K562 (cell line): ENCODE data around the gene ARID3B. TPM values are rescaled to one million over a fixed set of nuclear protein-coding genes. Genes with fewer than 3 reads are reported as not detected.

Source experiments
- ATAC-seq: fragments of 200-7000 bp; cut with Tn5 transposase; 3 replicates; pipeline ENCODE4 v1.9.1; 2020; ENCODE audit warnings: moderate library complexity
- BruUV-seq: library from RNA; stranded (reverse); fragments of 400-500 nt; replicated peaks from 2 replicates; lab custom pipeline; 2021; lab: Mats Ljungman, UMichigan
- CTCF ChIA-PET: fragments of 300-600 bp; formaldehyde crosslinking; extraction: SDS; loops from one replicate; lab custom pipeline; 2021; ENCODE audit warnings: low intra/inter-chr PET ratio; lab: Yijun Ruan, JAX
- POLR2A ChIA-PET: fragments of 300-600, 350-650 bp; sonication (Branson Sonifier 250); formaldehyde crosslinking; extraction: SDS; loops from one replicate; lab custom pipeline; 2021; ENCODE audit warnings: antibody characterized with exemption, inconsistent platforms; lab: Yijun Ruan, JAX
- DNase-seq, 4 experiments: peaks; one replicate each; pipeline versions ENCODE4 v3.0.0 to v3.0.0-alpha.2; 2011 to 2018; ENCODE audit warnings: low spot score in 3 of 4, mixed read lengths in 3 of 4; ENCODE audit errors: extremely low read depth in 1 of 4
- FAIRE-seq: peaks from 2 replicates; lab custom pipeline; 2011; peaks lifted over from hg19 to GRCh38; lab: Jason Lieb, UNC
- H2AFZ ChIP-seq: 2 replicates; pipeline ENCODE4 v1.6.0; 2011; ENCODE audit warnings: low read depth, low read length, control low read depth, inconsistent platforms
- H3K27ac ChIP-seq: fragments of 200-600 bp; 3 replicates; pipeline ENCODE4 v1.8.0; 2011; ENCODE audit warnings: low read depth, mild to moderate bottlenecking, control low read depth, inconsistent platforms, low read length, moderate library complexity, mixed read lengths; ENCODE audit errors: extremely low read depth
- H3K27me3 ChIP-seq, 2 experiments: fragments of 300-600 bp in 1 of 2; 2 replicates in 1 of 2; 3 replicates in 1 of 2; pipeline versions ENCODE4 v1.6.0 to v1.8.0; 2011; ENCODE audit warnings: inconsistent platforms in 2 of 2, low read length in 2 of 2, mild to moderate bottlenecking in 1 of 2, mixed read lengths in 1 of 2, moderate library complexity in 1 of 2; ENCODE audit not compliant: control insufficient read depth in 2 of 2, insufficient read depth in 2 of 2
- H3K36me3 ChIP-seq: fragments of 300-600 bp; 3 replicates; pipeline ENCODE4 v1.8.0; 2011; ENCODE audit warnings: mild to moderate bottlenecking, low read length, inconsistent platforms; ENCODE audit not compliant: control insufficient read depth, insufficient read depth
- H3K4me1 ChIP-seq, 2 experiments: fragments of 200-600 bp in 1 of 2; replicated peaks in 1 of 2; 2 replicates in 1 of 2; 3 replicates in 1 of 2; pipeline versions ENCODE4 v1.5.1 to v1.8.0; 2011; ENCODE audit warnings: inconsistent platforms in 2 of 2, low read length in 2 of 2, mild to moderate bottlenecking in 1 of 2, mixed read lengths in 1 of 2, moderate library complexity in 1 of 2; ENCODE audit not compliant: control insufficient read depth in 2 of 2, insufficient read depth in 2 of 2
- H3K4me2 ChIP-seq: 2 replicates; pipeline ENCODE4 v1.6.1; 2011; ENCODE audit warnings: low read length, control low read depth, inconsistent platforms, mixed read lengths; ENCODE audit not compliant: insufficient read depth
- H3K4me3 ChIP-seq: fragments of 200-600 bp; sonication (generic), shearing (Covaris generic); 2 replicates; pipeline ENCODE4 v1.5.1; 2016; ENCODE audit warnings: control low read depth, inconsistent platforms
- H3K79me2 ChIP-seq: fragments of 200-600 bp; 3 replicates; pipeline ENCODE4 v1.8.0; 2011; ENCODE audit warnings: low read length, inconsistent platforms; ENCODE audit not compliant: control insufficient read depth, insufficient read depth
- H3K9ac ChIP-seq, 2 experiments: 2 replicates each; pipeline versions ENCODE4 v1.6.0 to v1.6.1; 2011; ENCODE audit warnings: low read depth in 2 of 2, low read length in 2 of 2, control low read depth in 1 of 2, inconsistent platforms in 1 of 2, mild to moderate bottlenecking in 1 of 2, mixed read lengths in 1 of 2; ENCODE audit not compliant: insufficient read depth in 1 of 2
- H3K9me1 ChIP-seq: one replicate; pipeline ENCODE4 v1.6.0; 2011; ENCODE audit warnings: inconsistent platforms, mild to moderate bottlenecking, low read length, moderate library complexity; ENCODE audit not compliant: control insufficient read depth, insufficient read depth
- H3K9me3 ChIP-seq: replicated peaks from 2 replicates; pipeline ENCODE4 v1.5.1; 2011; ENCODE audit warnings: low read depth, low read length, inconsistent platforms; ENCODE audit not compliant: control insufficient read depth, insufficient read depth
- H4K20me1 ChIP-seq: replicated peaks from 2 replicates; pipeline ENCODE4 v1.6.1; 2011; ENCODE audit warnings: low read length, inconsistent platforms, mixed read lengths; ENCODE audit not compliant: control insufficient read depth, insufficient read depth
- GABPB2 ChIP-seq: fragments of 250-450 bp; sonication (Bioruptor Pico); conservative IDR thresholded peaks from 2 replicates; pipeline ENCODE4 v1.5.1; 2021; ENCODE audit warnings: mild to moderate bottlenecking
- GATA2 ChIP-seq: sonication (generic); formaldehyde crosslinking; IDR thresholded peaks from 2 replicates; pipeline ENCODE4 v1.4.0; 2020; ENCODE audit warnings: mild to moderate bottlenecking, missing genetic modification reagents
- GTF2E2 ChIP-seq: fragments of 200-800 bp; sonication (Bioruptor generic); IDR thresholded peaks from 2 replicates; pipeline ENCODE4 v1.6.1; 2016; ENCODE audit warnings: missing genetic modification characterization, missing compliant biosample characterization
- HDAC8 ChIP-seq: fragments of 450-650 bp; IDR thresholded peaks from 2 replicates; pipeline ENCODE4 v1.6.1; 2016; ENCODE audit warnings: mild to moderate bottlenecking, missing genetic modification characterization, moderate library complexity, missing compliant biosample characterization
- LCOR ChIP-seq: sonication (generic); formaldehyde crosslinking; IDR thresholded peaks from 2 replicates; pipeline ENCODE4 v1.8.0; 2022; ENCODE audit warnings: mild to moderate bottlenecking, missing genetic modification reagents
- MBD2 ChIP-seq: sonication (generic); IDR thresholded peaks from 2 replicates; pipeline ENCODE4 v1.6.1; 2016; ENCODE audit warnings: low read depth, borderline replicate concordance
- NFRKB ChIP-seq: fragments of 450-650 bp; IDR thresholded peaks from 2 replicates; pipeline ENCODE4 v1.6.1; 2016; ENCODE audit warnings: low read depth
- PURB ChIP-seq: sonication (generic); formaldehyde crosslinking; IDR thresholded peaks from 2 replicates; pipeline ENCODE4 v1.9.0; 2021; ENCODE audit warnings: low read depth, mild to moderate bottlenecking, missing genetic modification reagents
- RCOR1 ChIP-seq, 2 experiments: IDR thresholded peaks; 2 replicates each; pipeline ENCODE4 v1.6.1; 2012; ENCODE audit warnings: low read depth in 2 of 2, low read length in 2 of 2, borderline replicate concordance in 1 of 2, improper control_type of control experiment in 1 of 2
- SIN3B ChIP-seq: fragments of 450-650 bp; IDR thresholded peaks from 2 replicates; pipeline ENCODE4 v1.6.1; 2017; ENCODE audit warnings: low read depth, mild to moderate bottlenecking, moderate library complexity
- SRSF7 ChIP-seq: fragments of 200-400 bp; formaldehyde crosslinking; optimal IDR thresholded peaks from 2 replicates; pipeline ENCODE3; 2017; ENCODE audit warnings: mild to moderate bottlenecking, low read depth, low read length
- ZNF316 ChIP-seq: fragments of 450-650 bp; IDR thresholded peaks from 2 replicates; pipeline ENCODE4 v1.6.1; 2016
- WGBS: fragments of 100-300 bp; shearing (Covaris generic); methylation state at CpG from one replicate; pipeline ENCODE4 v1.1.6; 2016; ENCODE audit warnings: low coverage, mixed read lengths; ENCODE audit not compliant: insufficient coverage; ENCODE audit errors: missing lambda C conversion rate; 5-methylcytosine and 5-hydroxymethylcytosine counted together
- in situ Hi-C: fragments of 300-500 bp; cut with MboI; formaldehyde crosslinking; loops from 4 replicates; pipeline ENCODE4 v1.15.0; 2018; ENCODE audit warnings: inconsistent platforms, mixed read lengths
- intact Hi-C: fragments of 100-400 bp; cut with micrococcal nuclease; formaldehyde crosslinking; loops from 2 replicates; pipeline ENCODE4 v1.14.2; 2022
- polyA plus RNA-seq, 8 experiments: library from polyadenylated mRNA; depleted of rRNA in 4 of 8; stranded (reverse) in 5 of 8; unstranded in 3 of 8; fragments of >200 nt; fragmentation: Nextera tagmentation in 2 of 8; fragmentation: Illumina TruSeq in 1 of 8; extraction: Ambion mirVana in 2 of 8; extraction: Trizol in 1 of 8; gene quantifications; 2 replicates each; pipeline versions ENCODE4 v1.2.1 to v1.2.3, GENCODE V29; 2011 to 2014; ENCODE audit warnings: inconsistent platforms in 1 of 8, missing spikeins in 1 of 8
- total RNA-seq, 7 experiments: library from RNA; depleted of rRNA in 6 of 7; stranded (reverse); fragments of >200 nt in 6 of 7; fragmentation: Illumina TruSeq in 2 of 7; extraction: Trizol in 2 of 7; gene quantifications; 2 replicates each; pipeline versions ENCODE4 v1.2.1 to v1.2.3, GENCODE V29; 2011 to 2021; ENCODE audit warnings: low replicate concordance in 1 of 7
- TF ChIP-seq, protein P1 (sequence below): fragments of 450-650 bp; IDR thresholded peaks from 2 replicates; pipeline ENCODE4 v1.6.1; 2017; ENCODE audit warnings: antibody characterized with exemption, mild to moderate bottlenecking

The ARID3B gene
- total and polyA plus RNA-seq, 9 of the 15 experiments (the other 6 are each of a cell fraction or from before 2014, with no cell fraction given): 0.32 to 15.1 (median 7.1) TPM

DNA sequence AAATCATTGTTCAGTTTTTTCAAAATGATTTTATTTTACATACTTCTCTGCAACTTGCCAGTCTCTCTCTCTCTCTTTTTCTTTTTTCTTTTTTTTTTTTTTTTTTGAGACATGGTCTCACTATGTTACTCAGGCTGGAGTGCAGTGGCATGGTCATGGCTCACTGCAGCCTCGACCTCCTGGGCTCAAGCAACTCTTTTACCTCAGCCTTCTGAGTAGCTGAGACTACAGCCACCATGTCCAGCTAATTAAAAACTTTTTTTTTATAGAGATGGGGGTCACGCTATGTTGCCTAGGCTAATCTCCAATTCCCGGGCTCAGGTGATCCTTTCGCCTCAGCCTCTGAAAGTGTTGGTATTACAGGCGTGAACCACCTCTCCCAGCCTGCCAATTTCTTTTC, 12.1 kb upstream of the ARID3B start:
- H4K20me1 ChIP-seq: no peaks in the 10 kb centered on the region
- no peaks in the 10 kb centered on the region for H3K79me2 ChIP-seq
- FAIRE-seq: no peak
- TF ChIP-seq GTF2E2: no peak
- no peak for TF ChIP-seq MBD2
- no peak for TF ChIP-seq LCOR
- no peak for TF ChIP-seq SIN3B
- TF ChIP-seq HDAC8 (tag): no peak
- TF ChIP-seq RCOR1 (IDR thresholded peaks at IDR 0.05; ENCODE audit: borderline replicate concordance in 1 of 2, low read depth in 2 of 2, low read length in 2 of 2): no peak
- TF ChIP-seq GABPB2: no peak
- no peak for TF ChIP-seq PURB (CRISPR knock-in tag)
- TF ChIP-seq, protein P1, sequence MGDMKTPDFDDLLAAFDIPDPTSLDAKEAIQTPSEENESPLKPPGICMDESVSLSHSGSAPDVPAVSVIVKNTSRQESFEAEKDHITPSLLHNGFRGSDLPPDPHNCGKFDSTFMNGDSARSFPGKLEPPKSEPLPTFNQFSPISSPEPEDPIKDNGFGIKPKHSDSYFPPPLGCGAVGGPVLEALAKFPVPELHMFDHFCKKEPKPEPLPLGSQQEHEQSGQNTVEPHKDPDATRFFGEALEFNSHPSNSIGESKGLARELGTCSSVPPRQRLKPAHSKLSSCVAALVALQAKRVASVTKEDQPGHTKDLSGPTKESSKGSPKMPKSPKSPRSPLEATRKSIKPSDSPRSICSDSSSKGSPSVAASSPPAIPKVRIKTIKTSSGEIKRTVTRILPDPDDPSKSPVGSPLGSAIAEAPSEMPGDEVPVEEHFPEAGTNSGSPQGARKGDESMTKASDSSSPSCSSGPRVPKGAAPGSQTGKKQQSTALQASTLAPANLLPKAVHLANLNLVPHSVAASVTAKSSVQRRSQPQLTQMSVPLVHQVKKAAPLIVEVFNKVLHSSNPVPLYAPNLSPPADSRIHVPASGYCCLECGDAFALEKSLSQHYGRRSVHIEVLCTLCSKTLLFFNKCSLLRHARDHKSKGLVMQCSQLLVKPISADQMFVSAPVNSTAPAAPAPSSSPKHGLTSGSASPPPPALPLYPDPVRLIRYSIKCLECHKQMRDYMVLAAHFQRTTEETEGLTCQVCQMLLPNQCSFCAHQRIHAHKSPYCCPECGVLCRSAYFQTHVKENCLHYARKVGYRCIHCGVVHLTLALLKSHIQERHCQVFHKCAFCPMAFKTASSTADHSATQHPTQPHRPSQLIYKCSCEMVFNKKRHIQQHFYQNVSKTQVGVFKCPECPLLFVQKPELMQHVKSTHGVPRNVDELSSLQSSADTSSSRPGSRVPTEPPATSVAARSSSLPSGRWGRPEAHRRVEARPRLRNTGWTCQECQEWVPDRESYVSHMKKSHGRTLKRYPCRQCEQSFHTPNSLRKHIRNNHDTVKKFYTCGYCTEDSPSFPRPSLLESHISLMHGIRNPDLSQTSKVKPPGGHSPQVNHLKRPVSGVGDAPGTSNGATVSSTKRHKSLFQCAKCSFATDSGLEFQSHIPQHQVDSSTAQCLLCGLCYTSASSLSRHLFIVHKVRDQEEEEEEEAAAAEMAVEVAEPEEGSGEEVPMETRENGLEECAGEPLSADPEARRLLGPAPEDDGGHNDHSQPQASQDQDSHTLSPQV: no peak
- no peak for TF ChIP-seq SRSF7
- no peak for TF ChIP-seq GATA2 (CRISPR knock-in tag)
- no peak for TF ChIP-seq ZNF316
- no peak for TF ChIP-seq NFRKB
- ChIA-PET POLR2A (no interaction called here), CTCF (no interaction called here)
- in situ Hi-C loops (no loop called here), intact Hi-C loops (no loop called here)
- H3K36me3 ChIP-seq: no peaks in the 10 kb centered on the region
- H2AFZ ChIP-seq: no peak overlapping the region
- no TSS peak for BruUV-seq
- no peak overlapping the region for H3K27ac ChIP-seq
- H3K9me3 ChIP-seq: no peaks in the 10 kb centered on the region
- no peaks in the 10 kb centered on the region for H3K4me1 ChIP-seq
- H3K27me3 ChIP-seq: no peaks in the 10 kb centered on the region
- WGBS: 31% methylated on average over 5 of the region's 5 CpGs
- no peak overlapping the region for H3K4me3 ChIP-seq
- no peak for DNase-seq
- H3K9me1 ChIP-seq: no peaks in the 10 kb centered on the region
- H3K9ac ChIP-seq: no peak overlapping the region
- no peak for ATAC-seq
- no peak overlapping the region for H3K4me2 ChIP-seq
